Motor neuron (in vitro differentiated cells): Measurements from ENCODE around the gene SPATS1. TPM values are rescaled to one million over a fixed set of nuclear protein-coding genes. Genes with fewer than 3 reads are reported as not detected.
"Not testable (repeated sequence)": the region's sequence is repeated elsewhere in the genome, so short reads cannot be mapped to it uniquely, and the experiment has no call there.

ENCODE experiments used
- ATAC-seq, 8 experiments: fragments of 200-7000 bp; cut with Tn5 transposase; replicated peaks in 6 of 8; 2 replicates each; pipeline ENCODE4 v1.8.0; 2021; ENCODE audit warnings: mild to moderate bottlenecking in 8 of 8, moderate library complexity in 8 of 8
- H3K27ac ChIP-seq, 2 donors: fragments of 250-450 bp; sonication (Bioruptor Pico); 2 replicates each; pipeline ENCODE4 v1.9.0; 2021; ENCODE audit warnings: antibody characterized with exemption in 2 of 2, mild to moderate bottlenecking in 2 of 2, moderate library complexity in 1 of 2
- H3K4me1 ChIP-seq, 2 donors: fragments of 250-450 bp; sonication (Bioruptor Pico); replicated peaks in 1 of 2; 2 replicates each; pipeline ENCODE4 v1.6.1; 2021; ENCODE audit warnings: antibody characterized with exemption in 2 of 2, mild to moderate bottlenecking in 2 of 2, moderate library complexity in 1 of 2
- H3K4me3 ChIP-seq, 5 donors: fragments of 250-450 bp; sonication (Bioruptor Pico); 2 replicates each; pipeline ENCODE4 v1.9.0; 2021; ENCODE audit warnings: antibody characterized with exemption in 5 of 5, mild to moderate bottlenecking in 5 of 5, moderate library complexity in 4 of 5
- WGBS, 10 experiments: fragments of 450-650 bp; shearing (Covaris generic); methylation state at CpG; one replicate each; pipeline ENCODE4 v1.0.0; 2022; 5-methylcytosine and 5-hydroxymethylcytosine counted together
- in situ Hi-C, 9 experiments: fragments of 400-800 bp; cut with MboI; loops; one replicate each; pipeline ENCODE4 v1.15.0; 2021; ENCODE audit warnings: low sequenced_read_pairs in 9 of 9, low pct_unique_long_range_greater_than_20kb in 2 of 9; ENCODE audit not compliant: unreplicated experiment in 9 of 9
- total RNA-seq, 8 experiments: library from RNA; unstranded; fragments of 300-600 nt; gene quantifications; 2 replicates each; pipeline versions ENCODE4 v1.2.3 to v1.2.4, GENCODE V29; 2022

Gene SPATS1
- total RNA-seq, 8 experiments from 2014 or later: not detected

GRCh38 chr6:44315516-44315915, 26.9 kb upstream of the SPATS1 start:
- Histone ChIP-seq H3K27ac (no peak overlapping the region), H3K4me3 (no peak overlapping the region), H3K4me1 (peaks cover 6% of the 10 kb centered on the region in 2 donors)
- ATAC-seq: no peak
- WGBS, 10 experiments: 8 to 94% (median 73%) methylated on average over 1 to 3 of the region's 3 CpGs
- in situ Hi-C loops: no loop called here

GRCh38 chr6:44315951-44316350, 26.5 kb upstream of the SPATS1 start:
- H3K27ac ChIP-seq: no peak overlapping the region
- in situ Hi-C loops: no loop called here
- H3K4me1 ChIP-seq: peaks cover 6% of the 10 kb centered on the region in 2 donors
- H3K4me3 ChIP-seq: no peak overlapping the region
- ATAC-seq: no peak
- 21 to 100% (median 85%) methylated on average over 1 to 5 of the region's 5 CpGs; no CpG with 5 or more reads in 1 of the 10 experiments for WGBS, 10 experiments

DNA sequence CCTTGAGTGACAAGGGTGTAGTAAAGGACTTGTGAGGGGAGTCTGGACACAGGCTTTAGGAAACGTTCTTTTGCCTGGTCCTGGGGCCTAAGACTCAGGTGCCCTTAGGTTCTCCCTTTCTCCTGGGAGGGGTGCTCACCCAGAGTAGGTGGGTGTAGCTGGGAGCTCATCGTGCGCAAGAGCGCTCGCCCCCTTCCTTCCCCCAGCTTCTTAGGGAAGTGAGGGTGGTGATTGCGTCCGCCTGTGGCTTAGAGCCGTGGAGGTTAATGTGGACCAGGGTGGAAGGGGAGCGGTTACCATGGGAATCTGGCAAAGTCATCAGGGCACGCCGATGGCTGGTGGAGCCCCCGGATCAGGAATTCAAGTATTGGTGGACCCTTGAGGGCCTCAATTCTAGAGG, 26.0 kb upstream of the SPATS1 start:
- no peak overlapping the region for H3K27ac ChIP-seq
- ATAC-seq: no peak
- in situ Hi-C loops: no loop called here
- peaks cover 6% of the 10 kb centered on the region in 2 donors for H3K4me1 ChIP-seq
- H3K4me3 ChIP-seq: no peak overlapping the region
- 0 to 90% (median 65%) methylated on average over 1 to 9 of the region's 12 CpGs; no CpG with 5 or more reads in 5 of the 10 experiments for WGBS, 10 experiments

- ATAC-seq, H3K27ac ChIP-seq, H3K4me1 ChIP-seq, in situ Hi-C loops, H3K4me3 ChIP-seq: not testable (repeated sequence)
- WGBS, 10 experiments: 20 to 100% (median 67%) methylated on average over 1 to 6 of the region's 9 CpGs
Measured at GRCh38 chr6:44317136-44317631, 25.3 kb upstream of the SPATS1 start.

DNA sequence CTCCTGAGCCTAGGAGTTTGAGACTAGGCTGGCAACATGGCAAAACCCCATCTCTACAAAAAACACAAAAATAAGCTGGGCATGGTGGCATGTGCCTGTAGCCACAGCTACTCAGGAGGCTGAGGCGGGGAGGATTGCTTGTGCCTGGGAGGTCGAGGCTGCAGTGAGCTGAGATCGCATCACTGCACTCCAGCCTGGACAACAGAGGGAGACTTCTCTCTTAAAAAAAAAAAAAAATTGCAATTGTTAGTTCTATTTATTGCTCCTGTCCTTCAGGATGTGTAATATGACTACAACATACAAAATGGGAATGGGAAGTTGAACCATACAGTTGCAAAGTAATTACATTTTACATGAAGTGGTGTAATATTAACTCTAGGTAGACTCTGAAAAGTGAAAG, 21.2 kb upstream of the SPATS1 start:
- H3K4me3 ChIP-seq: no peak overlapping the region
- 69 to 100% (median 76%) methylated on average over 2 to 3 of the region's 3 CpGs; no CpG with 5 or more reads in 7 of the 10 experiments for WGBS, 10 experiments
- ATAC-seq: no peak
- in situ Hi-C loops: no loop called here
- H3K27ac ChIP-seq: no peak overlapping the region
- no peaks in the 10 kb centered on the region for H3K4me1 ChIP-seq

GRCh38 chr6:44327096-44327495, 15.4 kb upstream of the SPATS1 start:
- Histone ChIP-seq H3K4me1 (peaks cover 17 to 20% of the 10 kb centered on the region in 2 donors), H3K27ac (peak overlapping the region in 1 of 2 donors; percentile 79), H3K4me3 (no peak overlapping the region)
- ATAC-seq: peak in 1 of 8 experiments; percentile 11
- in situ Hi-C loops: loop anchor here in 1 of 9 experiments (25.0 kb wide), 1 partner anchor 165 kb away; the partner anchor contains the start of gene CAPN11

DNA sequence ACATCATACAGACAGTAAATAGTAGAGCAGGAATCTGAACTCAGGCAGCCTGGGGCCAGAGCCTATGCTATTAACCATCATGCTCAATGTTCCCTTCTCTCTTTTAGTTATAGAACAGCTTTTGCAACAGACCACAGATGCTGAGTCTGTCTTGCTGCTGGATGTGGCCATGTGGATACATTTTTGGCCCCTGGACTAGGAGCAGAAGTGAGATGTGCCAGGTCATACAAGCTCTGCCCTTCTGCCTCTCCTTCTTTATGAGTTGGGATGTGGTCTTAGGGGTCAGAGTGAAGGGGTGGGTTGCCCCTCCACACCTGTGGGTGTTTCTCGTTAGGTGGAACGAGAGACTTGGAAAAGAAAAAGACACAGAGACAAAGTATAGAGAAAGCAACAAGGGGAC, 14.7 kb upstream of the SPATS1 start:
- peak in 4 of 8 experiments; percentile 48 to 62 (median 55) for ATAC-seq
- WGBS, 10 experiments: 38 to 60% (median 40%) methylated on average over 1 to 2 of the region's 2 CpGs; no CpG with 5 or more reads in 7 of the 10 experiments
- no peak overlapping the region for H3K4me3 ChIP-seq
- in situ Hi-C loops: loop anchor here in 1 of 9 experiments (25.0 kb wide), 1 partner anchor 165 kb away; the partner anchor contains the start of gene CAPN11
- H3K27ac ChIP-seq: peak overlapping the region; percentile 67 to 79
- H3K4me1 ChIP-seq: peaks cover 17 to 25% of the 10 kb centered on the region in 2 donors

GRCh38 chr6:44328203-44328602, 14.2 kb upstream of the SPATS1 start:
- in situ Hi-C loops: loop anchor here in 1 of 9 experiments (25.0 kb wide), 1 partner anchor 166 kb away; the partner anchor contains the start of gene CAPN11

GRCh38 chr6:44329858-44330257, 12.6 kb upstream of the SPATS1 start:
- in situ Hi-C loops: loop anchor here in 5 of 9 experiments (10.0 to 25.0 kb wide), 3 partner anchors 55 to 168 kb away; partner anchors contain the start of genes NFKBIE (in 3 of the 5), CAPN11 (in 1 of the 5) and TMEM151B (in 1 of the 5)
- Histone ChIP-seq H3K4me3 (no peak overlapping the region), H3K27ac (no peak overlapping the region), H3K4me1 (peaks cover 17 to 25% of the 10 kb centered on the region in 2 donors)
- WGBS, 10 experiments: 0 to 100% (median 60%) methylated on average over 1 to 5 of the region's 5 CpGs; no CpG with 5 or more reads in 2 of the 10 experiments
- no peak for ATAC-seq

More at GRCh38 chr6:44328203-44328602, 14.2 kb upstream of the SPATS1 start:
- WGBS, 10 experiments: 0 to 70% (median 17%) methylated on average over 1 to 4 of the region's 9 CpGs; no CpG with 5 or more reads in 5 of the 10 experiments
- peaks cover 17 to 25% of the 10 kb centered on the region in 2 donors for H3K4me1 ChIP-seq
- H3K4me3 ChIP-seq: not testable (repeated sequence)
- H3K27ac ChIP-seq: peak overlapping the region; percentile 67 to 79
- ATAC-seq: peak in 2 of 8 experiments; percentile 21 to 39

- H3K27ac ChIP-seq: peak overlapping the region in 1 of 2 donors; percentile 13
- WGBS, 10 experiments: 10 to 74% (median 51%) methylated on average over 1 to 5 of the region's 7 CpGs; no CpG with 5 or more reads in 2 of the 10 experiments
Measured at GRCh38 chr6:44332585-44332984, 9.9 kb upstream of the SPATS1 start.

GRCh38 chr6:44333273-44333919, 9.1 kb upstream of the SPATS1 start:
- H3K4me1 ChIP-seq: peaks cover 5 to 19% of the 10 kb centered on the region in 2 donors
- in situ Hi-C loops: loop anchor here in 5 of 9 experiments (10.0 to 25.0 kb wide), 3 partner anchors 59 to 171 kb away; partner anchors contain the start of genes NFKBIE (in 3 of the 5), CAPN11 (in 1 of the 5) and TMEM151B (in 1 of the 5)

More at GRCh38 chr6:44332585-44332984, 9.9 kb upstream of the SPATS1 start:
- Histone ChIP-seq H3K4me1 (peaks cover 14 to 24% of the 10 kb centered on the region in 2 donors), H3K4me3 (no peak overlapping the region)
- ATAC-seq: peak in 6 of 8 experiments; percentile 32 to 90 (median 85)
- in situ Hi-C loops: loop anchor here in 5 of 9 experiments (10.0 to 25.0 kb wide), 3 partner anchors 58 to 170 kb away; partner anchors contain the start of genes NFKBIE (in 3 of the 5), CAPN11 (in 1 of the 5) and TMEM151B (in 1 of the 5)

DNA sequence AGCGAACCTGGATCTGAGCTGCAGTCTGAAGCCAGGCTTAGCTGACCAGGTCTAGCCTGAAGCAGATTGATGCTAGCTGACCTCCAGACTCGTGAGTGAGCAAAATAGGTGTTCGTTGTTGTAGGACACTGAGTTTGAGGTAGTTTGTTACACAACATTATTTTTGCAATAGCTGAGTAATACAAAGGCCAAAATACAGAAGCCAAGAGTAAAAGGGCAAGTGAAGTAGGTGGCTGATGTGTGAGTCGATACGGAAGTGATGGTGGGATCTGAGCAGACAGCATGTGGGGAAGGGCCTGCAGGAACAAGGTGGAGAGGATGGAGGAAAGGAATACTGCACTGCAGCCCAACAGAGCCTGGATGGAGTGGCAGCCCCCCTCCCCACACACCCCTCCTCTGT, 8.5 kb upstream of the SPATS1 start:
- Histone ChIP-seq H3K4me3 (no peak overlapping the region), H3K4me1 (peaks cover 2 to 17% of the 10 kb centered on the region in 2 donors), H3K27ac (no peak overlapping the region)
- WGBS, 10 experiments: 43 to 100% (median 83%) methylated on average over 1 to 5 of the region's 5 CpGs; no CpG with 5 or more reads in 2 of the 10 experiments
- no peak for ATAC-seq
- in situ Hi-C loops: loop anchor here in 5 of 9 experiments (10.0 to 25.0 kb wide), 3 partner anchors 59 to 172 kb away; partner anchors contain the start of genes NFKBIE (in 3 of the 5), CAPN11 (in 1 of the 5) and TMEM151B (in 1 of the 5)

More at GRCh38 chr6:44333273-44333919, 9.1 kb upstream of the SPATS1 start:
- Histone ChIP-seq H3K4me3 (no peak overlapping the region), H3K27ac (no peak overlapping the region)
- WGBS, 10 experiments: 32 to 90% (median 78%) methylated on average over 1 to 8 of the region's 11 CpGs; no CpG with 5 or more reads in 2 of the 10 experiments
- no peak for ATAC-seq
